ENCODE data around the gene CDCA4.

CDCA4 gene

GRCh38 chr14:105020815-105021655 lies at the start of gene CDCA4:
CDCA4 (minus strand) TSS chr14:105021083; CDS start chr14:105011929, 9,154 bp downstream.
- TF ChIP-seq CTCF (IDR thresholded peaks at IDR 0.05; ENCODE audit: low read length) (no peak), EZH2 (IDR thresholded peaks at IDR 0.05; ENCODE audit: borderline replicate concordance, low read length) (no peak)
- Histone ChIP-seq H3K9me3 (ENCODE audit: low read length) (no peaks in the 10 kb centered on the region), H4K20me1 (ENCODE audit: insufficient read depth, low read length) (no peaks in the 10 kb centered on the region), H3K4me3 (ENCODE audit: low read depth, low read length, poor library complexity, severe bottlenecking) (peak within 1 kb of the TSS; percentile 99), H3K27me3 (ENCODE audit: insufficient read depth, low read length) (no peaks in the 10 kb centered on the region), H3K36me3 (ENCODE audit: insufficient read depth, low read length) (peaks cover 36% of the 10 kb centered on the region), H3K27ac (ENCODE audit: low read depth, low read length, poor library complexity, severe bottlenecking) (peak within 1 kb of the TSS; percentile 79), H3K4me2 (ENCODE audit: low read length) (peak within 1 kb of the TSS; percentile 95), H3K9me2 (ENCODE audit: low read depth, low read length) (no peaks in the 10 kb centered on the region), H3K79me2 (ENCODE audit: insufficient read depth, low read length) (peaks cover 44% of the 10 kb centered on the region), H3K9ac (ENCODE audit: low read length) (peak within 1 kb of the TSS; percentile 100), H2AFZ (ENCODE audit: low read length) (no peak within 1 kb of the TSS), H3F3A (ENCODE audit: insufficient read depth, low read length) (0 out of 2 replicates have a peak, but pooled peaks cover 6% of the 10 kb centered on the region), H3K4me1 (ENCODE audit: insufficient read depth, low read length, severe bottlenecking) (peaks cover 63% of the 10 kb centered on the region)

GRCh38 chr14:105069871-105070759 lies 49.2 kb upstream of the CDCA4 start:
- TF ChIP-seq CTCF (IDR thresholded peaks at IDR 0.05; ENCODE audit: low read length) (no peak), EZH2 (IDR thresholded peaks at IDR 0.05; ENCODE audit: borderline replicate concordance, low read length) (no peak)
- H2AFZ ChIP-seq (ENCODE audit: low read length) = no peak overlapping the region
- H4K20me1 ChIP-seq (ENCODE audit: insufficient read depth, low read length) = no peaks in the 10 kb centered on the region
- peaks cover 27% of the 10 kb centered on the region for H3K27me3 ChIP-seq (ENCODE audit: insufficient read depth, low read length)
- no peaks in the 10 kb centered on the region for H3K4me1 ChIP-seq (ENCODE audit: insufficient read depth, low read length, severe bottlenecking)
- H3K36me3 ChIP-seq (ENCODE audit: insufficient read depth, low read length) = no peaks in the 10 kb centered on the region
- no peaks in the 10 kb centered on the region for H3K9me2 ChIP-seq (ENCODE audit: low read depth, low read length)
- no peak overlapping the region for H3K9ac ChIP-seq (ENCODE audit: low read length)
- no peaks in the 10 kb centered on the region for H3F3A ChIP-seq (ENCODE audit: insufficient read depth, low read length)
- no peak overlapping the region for H3K4me2 ChIP-seq (ENCODE audit: low read length)
- H3K27ac ChIP-seq (ENCODE audit: low read depth, low read length, poor library complexity, severe bottlenecking) = no peak overlapping the region
- no peak overlapping the region for H3K4me3 ChIP-seq (ENCODE audit: low read depth, low read length, poor library complexity, severe bottlenecking)
- H3K9me3 ChIP-seq (ENCODE audit: low read length) = no peaks in the 10 kb centered on the region
- no peaks in the 10 kb centered on the region for H3K79me2 ChIP-seq (ENCODE audit: insufficient read depth, low read length)

GRCh38 chr14:105069522-105069870 lies 48.6 kb upstream of the CDCA4 start:
- Histone ChIP-seq H3K27me3 (ENCODE audit: insufficient read depth, low read length) (peaks cover 29% of the 10 kb centered on the region), H3K9me3 (ENCODE audit: low read length) (no peaks in the 10 kb centered on the region), H3K4me3 (ENCODE audit: low read depth, low read length, poor library complexity, severe bottlenecking) (no peak overlapping the region), H4K20me1 (ENCODE audit: insufficient read depth, low read length) (no peaks in the 10 kb centered on the region), H3K4me2 (ENCODE audit: low read length) (no peak overlapping the region), H3K36me3 (ENCODE audit: insufficient read depth, low read length) (no peaks in the 10 kb centered on the region), H3K9me2 (ENCODE audit: low read depth, low read length) (no peaks in the 10 kb centered on the region), H3K4me1 (ENCODE audit: insufficient read depth, low read length, severe bottlenecking) (no peaks in the 10 kb centered on the region), H2AFZ (ENCODE audit: low read length) (no peak overlapping the region), H3K27ac (ENCODE audit: low read depth, low read length, poor library complexity, severe bottlenecking) (no peak overlapping the region), H3K9ac (ENCODE audit: low read length) (no peak overlapping the region), H3F3A (ENCODE audit: insufficient read depth, low read length) (no peaks in the 10 kb centered on the region), H3K79me2 (ENCODE audit: insufficient read depth, low read length) (no peaks in the 10 kb centered on the region)
- TF ChIP-seq CTCF (IDR thresholded peaks at IDR 0.05; ENCODE audit: low read length) = no peak
- no peak for TF ChIP-seq EZH2 (IDR thresholded peaks at IDR 0.05; ENCODE audit: borderline replicate concordance, low read length)
